Smooth muscle cell (in vitro differentiated cells): Measurements from ENCODE around the gene LAMA5. TPM values are rescaled to one million over a fixed set of nuclear protein-coding genes. Genes with fewer than 3 reads are reported as not detected.
A peak's percentile ranks its signal among the peaks of the same experiment; 100 is the strongest.

ENCODE experiments used
- DNase-seq: peaks from one replicate; lab custom pipeline; 2025; ENCODE audit not compliant: unreplicated experiment; lab: John Stamatoyannopoulos, UW
- H2AFZ ChIP-seq: fragments of 200-600 bp; sonication (generic); 2 replicates; pipeline ENCODE4 v1.6.0; 2016; ENCODE audit warnings: antibody characterized with exemption, low read depth, mild to moderate bottlenecking
- H3F3A ChIP-seq: fragments of 200-600 bp; sonication (generic); 2 replicates; pipeline ENCODE4 v1.6.0; 2017; ENCODE audit warnings: antibody characterized with exemption, low read depth
- H3K27ac ChIP-seq: fragments of 200-600 bp; sonication (generic); 2 replicates; pipeline ENCODE4 v1.5.1; 2016; ENCODE audit warnings: low read depth, mild to moderate bottlenecking
- H3K27me3 ChIP-seq: fragments of 200-600 bp; sonication (generic); 2 replicates; pipeline ENCODE4 v1.6.1; 2016; ENCODE audit warnings: low read depth, mild to moderate bottlenecking
- H3K36me3 ChIP-seq: fragments of 200-600 bp; sonication (generic); 2 replicates; pipeline ENCODE4 v1.5.1; 2016; ENCODE audit warnings: low read depth
- H3K4me1 ChIP-seq: fragments of 200-600 bp; sonication (generic); 2 replicates; pipeline ENCODE4 v1.5.1; 2016; ENCODE audit warnings: low read depth
- H3K4me2 ChIP-seq: fragments of 200-600 bp; sonication (generic); 2 replicates; pipeline ENCODE4 v1.6.0; 2016; ENCODE audit warnings: mild to moderate bottlenecking
- H3K4me3 ChIP-seq: fragments of 200-600 bp; sonication (generic); 2 replicates; pipeline ENCODE4 v1.5.1; 2016; ENCODE audit warnings: mild to moderate bottlenecking
- H3K79me2 ChIP-seq: fragments of 200-600 bp; sonication (generic); 2 replicates; pipeline ENCODE4 v1.6.0; 2016; ENCODE audit warnings: low read depth, mild to moderate bottlenecking
- H3K9ac ChIP-seq: fragments of 200-600 bp; sonication (generic); 2 replicates; pipeline ENCODE4 v1.6.0; 2016; ENCODE audit warnings: low read depth
- H3K9me3 ChIP-seq: fragments of 200-600 bp; sonication (generic); replicated peaks from 2 replicates; pipeline ENCODE4 v1.5.1; 2016; ENCODE audit warnings: low read depth
- H4K20me1 ChIP-seq: fragments of 200-600 bp; sonication (generic); 2 replicates; pipeline ENCODE4 v1.6.0; 2016; ENCODE audit warnings: low read depth
- CTCF ChIP-seq: fragments of 200-600 bp; sonication (generic); IDR thresholded peaks from 2 replicates; pipeline ENCODE4 v1.5.1; 2017; ENCODE audit warnings: borderline replicate concordance, mild to moderate bottlenecking, antibody characterized with exemption; ENCODE audit not compliant: insufficient read depth, poor library complexity, severe bottlenecking
- WGBS: methylation state at CpG from one replicate; pipeline ENCODE4 v1.1.7; 2016; ENCODE audit warnings: low lambda C conversion rate; 5-methylcytosine and 5-hydroxymethylcytosine counted together
- polyA plus RNA-seq: library from polyadenylated mRNA; unstranded; fragments of >200 nt; fragmentation: Nextera tagmentation; extraction: Ambion mirVana; gene quantifications from 2 replicates; pipeline ENCODE4 v1.2.1, GENCODE V29; 2016
- total RNA-seq: library from RNA; depleted of rRNA; stranded (reverse); fragments of >200 nt; gene quantifications from 2 replicates; pipeline ENCODE4 v1.2.3, GENCODE V29; 2014

LAMA5 gene
- total and polyA plus RNA-seq, 2 experiments from 2014 or later = 27.5 to 27.6 TPM

- Histone ChIP-seq H3K27ac (no peak overlapping the region), H3K4me1 (peaks cover 56% of the 10 kb centered on the region), H3K79me2 (no peaks in the 10 kb centered on the region), H3K27me3 (no peaks in the 10 kb centered on the region), H3K36me3 (no peaks in the 10 kb centered on the region), H4K20me1 (peaks cover 7% of the 10 kb centered on the region), H3K9ac (no peak overlapping the region), H3K4me2 (no peak overlapping the region), H3F3A (peaks cover 2% of the 10 kb centered on the region), H3K9me3 (no peaks in the 10 kb centered on the region), H2AFZ (no peak overlapping the region), H3K4me3 (no peak overlapping the region)
- no peak for DNase-seq
- no peak for TF ChIP-seq CTCF
- 92% methylated on average over 25 of the region's 29 CpGs for WGBS
Observed at GRCh38 chr20:62372042-62372993, 5.2 kb upstream of the LAMA5 start.

- TF ChIP-seq CTCF = no peak
- no peaks in the 10 kb centered on the region for H3K9me3 ChIP-seq
- no peaks in the 10 kb centered on the region for H3K36me3 ChIP-seq
- H3K9ac ChIP-seq = no peak overlapping the region
- no peak overlapping the region for H3K4me3 ChIP-seq
- H3K4me2 ChIP-seq = no peak overlapping the region
- WGBS = 95% methylated on average over 7 of the region's 8 CpGs
- H3K27ac ChIP-seq = no peak overlapping the region
- no peaks in the 10 kb centered on the region for H3F3A ChIP-seq
- H4K20me1 ChIP-seq = peaks cover 7% of the 10 kb centered on the region
- no peak overlapping the region for H2AFZ ChIP-seq
- no peaks in the 10 kb centered on the region for H3K79me2 ChIP-seq
- H3K27me3 ChIP-seq = no peaks in the 10 kb centered on the region
- no peak for DNase-seq
- peaks cover 52% of the 10 kb centered on the region for H3K4me1 ChIP-seq
Observed at GRCh38 chr20:62371588-62372041, 4.5 kb upstream of the LAMA5 start.

- Histone ChIP-seq H3K27me3 (no peaks in the 10 kb centered on the region), H2AFZ (no peak overlapping the region), H3K9ac (no peak overlapping the region), H3K27ac (no peak overlapping the region), H4K20me1 (peaks cover 12% of the 10 kb centered on the region), H3K79me2 (no peaks in the 10 kb centered on the region), H3K4me3 (no peak overlapping the region), H3K4me2 (peak overlapping the region; percentile 99), H3F3A (no peaks in the 10 kb centered on the region), H3K9me3 (no peaks in the 10 kb centered on the region), H3K4me1 (peaks cover 52% of the 10 kb centered on the region), H3K36me3 (no peaks in the 10 kb centered on the region)
- no peak for DNase-seq
- WGBS = 83% methylated on average over 18 of the region's 18 CpGs
- TF ChIP-seq CTCF = no peak
Observed at GRCh38 chr20:62370807-62371587, 3.9 kb upstream of the LAMA5 start.
